GM13976 (cell line): ENCODE results near the gene EFNA1.

ENCODE experiments used
- DNase-seq: peaks from one replicate; pipeline ENCODE4 v3.0.0; 2012; ENCODE audit warnings: low spot score
- CTCF ChIP-seq: IDR thresholded peaks from 2 replicates; pipeline ENCODE4 v1.5.1; 2012; ENCODE audit warnings: borderline replicate concordance, mild to moderate bottlenecking; ENCODE audit not compliant: insufficient read depth; ENCODE audit errors: extremely low read depth, missing control alignments, control extremely low read depth
- in situ Hi-C: fragments of 300-500 bp; cut with MboI; formaldehyde crosslinking; loops from one replicate; pipeline ENCODE4 v1.12.0; 2022; ENCODE audit warnings: low sequenced_read_pairs, mixed read lengths, inconsistent platforms; ENCODE audit not compliant: unreplicated experiment

The EFNA1 gene

DNA sequence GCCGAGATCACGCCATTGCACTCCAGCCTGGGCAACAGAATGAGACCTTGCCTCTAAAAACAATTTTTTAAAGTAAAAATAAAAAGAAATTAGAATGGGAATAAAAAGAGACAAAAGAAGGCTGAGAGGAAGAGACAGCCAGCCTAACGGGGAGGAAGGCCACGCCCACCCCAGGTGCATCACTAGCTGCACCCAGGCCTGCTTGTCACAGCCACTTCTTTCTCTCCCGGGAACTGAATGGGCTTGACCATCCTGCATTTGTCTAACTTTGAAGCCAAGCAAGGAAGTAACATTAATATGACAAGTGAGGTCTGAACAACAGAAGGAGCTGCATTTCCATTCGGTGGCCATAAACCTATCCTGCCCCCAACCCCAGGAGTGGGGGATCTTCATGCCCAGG lies 20.8 kb upstream of the EFNA1 start:
- in situ Hi-C loops = no loop called here
- no peak for TF ChIP-seq CTCF
- no peak for DNase-seq

- in situ Hi-C loops = no loop called here
- no peak for TF ChIP-seq CTCF
- no peak for DNase-seq
Observed at GRCh38 chr1:155107309-155108264, 20.1 kb upstream of the EFNA1 start.

DNA sequence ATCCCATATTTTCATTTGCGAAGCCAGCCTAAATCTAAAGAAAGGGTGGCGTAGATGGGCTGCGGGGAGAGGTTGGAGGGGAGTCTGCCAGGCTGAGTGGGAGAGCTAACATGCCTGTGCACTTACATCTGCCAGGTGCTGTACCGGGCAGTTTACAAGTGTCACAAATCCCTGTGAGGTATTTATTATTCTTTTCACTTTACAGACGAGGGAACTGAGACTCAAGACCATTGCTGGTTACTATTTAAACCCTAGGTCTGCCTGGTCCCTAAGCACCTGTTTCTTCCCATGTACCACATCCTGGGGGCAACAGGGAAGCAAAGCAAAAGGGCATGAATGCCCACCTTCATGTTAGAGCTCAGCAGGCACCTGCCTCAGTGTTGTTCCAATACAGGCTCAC lies 19.4 kb upstream of the EFNA1 start:
- no peak for TF ChIP-seq CTCF

GRCh38 chr1:155110381-155110780 lies 17.3 kb upstream of the EFNA1 start:
- no peak for TF ChIP-seq CTCF
- DNase-seq = no peak
- in situ Hi-C loops = no loop called here

More for the DNA sequence above, 19.4 kb upstream of the EFNA1 start:
- no peak for DNase-seq
- in situ Hi-C loops = no loop called here

- in situ Hi-C loops = no loop called here
- no peak for TF ChIP-seq CTCF
- DNase-seq = no peak
Observed at GRCh38 chr1:155110826-155111225, 16.9 kb upstream of the EFNA1 start.

DNA sequence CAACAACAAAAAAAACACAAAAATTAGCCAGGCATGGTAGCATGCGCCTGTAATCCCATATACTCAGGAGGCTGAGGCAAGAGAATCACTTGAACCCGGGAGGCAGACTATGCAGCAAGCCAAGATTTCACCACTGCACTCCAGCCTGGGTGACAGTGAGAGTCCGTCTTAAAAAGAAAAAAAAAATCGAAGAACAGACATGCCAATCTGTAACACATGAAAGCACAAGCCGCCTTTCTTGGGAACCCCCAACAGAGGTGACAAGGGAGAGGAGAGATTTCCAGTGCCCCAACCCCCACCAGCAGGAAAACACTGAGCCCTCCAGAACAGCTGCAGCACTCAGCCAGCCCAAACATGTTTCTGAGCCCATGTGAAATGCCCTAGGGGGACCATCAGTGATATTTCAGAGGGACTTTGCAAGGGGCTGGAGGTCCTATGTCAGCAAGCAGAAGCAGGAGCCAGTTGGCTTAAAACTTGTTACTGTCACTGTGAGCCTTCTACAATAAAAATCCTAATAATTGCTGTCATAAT lies 14.2 kb upstream of the EFNA1 start:
- no peak for TF ChIP-seq CTCF

More for the DNA sequence above, 14.2 kb upstream of the EFNA1 start:
- no peak for DNase-seq
- in situ Hi-C loops = no loop called here
